Cardiac fibroblast (primary cell): ENCODE results near the gene KRTAP10-4.

Experiments used
- DNase-seq, 2 donors: peaks; one replicate each; pipeline versions ENCODE4 v3.0.0 to v3.0.0-alpha.2; 2010; ENCODE audit warnings: low read depth in 2 of 2
- H3K4me3 ChIP-seq, 2 donors: replicated peaks in 1 of 2; 1 replicate in 1 of 2; 2 replicates in 1 of 2; pipeline ENCODE4 v1.5.1; 2011; ENCODE audit warnings: low read depth in 2 of 2, low read length in 2 of 2, mild to moderate bottlenecking in 2 of 2, moderate library complexity in 1 of 2
- CTCF ChIP-seq: IDR thresholded peaks from one replicate; pipeline ENCODE4 v1.5.1; 2011; ENCODE audit warnings: low read depth, mild to moderate bottlenecking, low read length, inconsistent platforms

KRTAP10-4 gene

GRCh38 chr21:44527983-44528633 lies 45.4 kb upstream of the KRTAP10-4 start:
- no peak for DNase-seq
- no peak for TF ChIP-seq CTCF
- no peak overlapping the region for H3K4me3 ChIP-seq

GRCh38 chr21:44528634-44528995 lies 44.9 kb upstream of the KRTAP10-4 start:
- DNase-seq: no peak
- H3K4me3 ChIP-seq: no peak overlapping the region
- no peak for TF ChIP-seq CTCF

- no peak overlapping the region for H3K4me3 ChIP-seq
- no peak for DNase-seq
- no peak for TF ChIP-seq CTCF
Observed at GRCh38 chr21:44529011-44529421, 44.5 kb upstream of the KRTAP10-4 start.

- DNase-seq: no peak
- no peak overlapping the region for H3K4me3 ChIP-seq
- no peak for TF ChIP-seq CTCF
Observed at GRCh38 chr21:44529503-44530125, 43.9 kb upstream of the KRTAP10-4 start.

GRCh38 chr21:44530221-44530902 lies 43.2 kb upstream of the KRTAP10-4 start:
- no peak for DNase-seq
- no peak overlapping the region for H3K4me3 ChIP-seq
- TF ChIP-seq CTCF: no peak

- no peak for TF ChIP-seq CTCF
- DNase-seq: no peak
- no peak overlapping the region for H3K4me3 ChIP-seq
Observed at GRCh38 chr21:44530903-44531605, 42.5 kb upstream of the KRTAP10-4 start.
